Measurements from ENCODE around the gene CALHM1.
"Not testable (repeated sequence)": the region's sequence is repeated elsewhere in the genome, so short reads cannot be mapped to it uniquely, and the experiment has no call there.

Gene CALHM1

GRCh38 chr10:103428989-103429643 lies 29.6 kb downstream of the CALHM1 start:
- FAIRE-seq: no peak

DNA sequence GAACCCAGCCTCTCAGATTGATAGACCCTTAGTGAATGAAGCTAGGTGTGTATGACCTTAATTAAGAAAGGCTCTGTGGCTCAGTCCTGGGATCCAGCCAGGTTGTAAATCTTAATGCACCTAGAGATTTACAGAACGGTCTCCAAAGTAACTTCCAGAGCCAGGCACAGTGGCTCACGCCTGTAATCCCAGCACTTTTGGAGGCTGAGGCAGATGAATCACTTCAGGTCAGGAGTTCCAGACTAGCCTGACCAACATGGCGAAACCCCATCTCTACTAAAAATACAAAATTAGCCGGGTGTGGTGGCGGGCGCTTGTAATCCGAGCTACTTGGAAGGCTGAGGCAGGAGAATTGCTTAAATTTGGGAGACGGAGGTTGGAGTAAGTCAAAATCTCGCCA lies 30.8 kb downstream of the CALHM1 start:
- FAIRE-seq: no peak

DNA sequence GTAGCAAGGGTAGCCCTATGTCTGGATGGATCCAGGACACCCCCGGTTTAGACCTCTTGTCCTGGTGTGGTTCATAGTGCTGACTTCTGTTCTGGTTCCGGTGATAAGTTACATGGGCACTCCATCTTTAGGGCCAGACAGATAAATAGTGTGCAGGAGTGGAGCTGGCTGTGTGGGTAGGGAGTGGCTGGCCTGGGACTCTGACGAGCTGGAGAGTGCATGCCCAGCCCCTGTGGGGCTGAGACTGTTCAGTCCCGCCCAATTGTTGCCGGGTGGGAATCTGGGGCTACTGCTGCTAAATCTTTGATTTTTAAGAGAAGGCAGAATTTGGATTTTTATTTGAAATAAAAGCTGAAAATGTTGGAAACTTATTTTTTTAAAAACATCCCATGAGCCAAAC lies 35.0 kb downstream of the CALHM1 start:
- no peak for FAIRE-seq

GRCh38 chr10:103419101-103419500 lies 39.6 kb downstream of the CALHM1 start:
- no peak for FAIRE-seq

GRCh38 chr10:103417601-103418000 lies 41.1 kb downstream of the CALHM1 start:
- no peak for FAIRE-seq

- not testable (repeated sequence) for FAIRE-seq
Measured at GRCh38 chr10:103417148-103417469, 41.6 kb downstream of the CALHM1 start.

GRCh38 chr10:103416436-103417147 lies 42.1 kb downstream of the CALHM1 start:
- FAIRE-seq: no peak

GRCh38 chr10:103415581-103415980 lies 43.1 kb downstream of the CALHM1 start:
- no peak for FAIRE-seq

GRCh38 chr10:103413564-103413963 lies 45.1 kb downstream of the CALHM1 start:
- no peak for FAIRE-seq
